Measurements from ENCODE around the gene FAM168A. TPM values are rescaled to one million over a fixed set of nuclear protein-coding genes. Genes with fewer than 3 reads are reported as not detected.

The FAM168A gene
- total RNA-seq, 2 experiments from 2014 or later = 10.1 to 23.7 TPM

GRCh38 chr11:73395297-73396208 lies 202.4 kb downstream of the FAM168A start:
- Histone ChIP-seq H3K36me3 (ENCODE audit: insufficient read depth, low read length) (peaks cover 54% of the 10 kb centered on the region; the same call in 1 of the 2 replicates), H3K27ac (ENCODE audit: low read depth, low read length, poor library complexity, severe bottlenecking) (no peak overlapping the region), H3K79me2 (ENCODE audit: insufficient read depth, low read depth, low read length) (no peaks in the 10 kb centered on the region), H3K4me3 (ENCODE audit: low read depth, low read length, poor library complexity, severe bottlenecking) (no peak overlapping the region), H4K20me1 (ENCODE audit: insufficient read depth, low read length) (no peaks in the 10 kb centered on the region), H3K4me2 (ENCODE audit: low read length) (no peak overlapping the region), H3K9me2 (ENCODE audit: insufficient read depth, low read length) (no peaks in the 10 kb centered on the region), H3K9me3 (ENCODE audit: low read length) (no peaks in the 10 kb centered on the region), H2AFZ (ENCODE audit: low read length) (no peak overlapping the region), H3K4me1 (ENCODE audit: insufficient read depth, low read length, poor library complexity, severe bottlenecking) (no peaks in the 10 kb centered on the region)
- TSS peak; percentile 13 for BruUV-seq (replicated peaks)
- CTCF ChIA-PET (ENCODE audit: unreplicated experiment) = interaction anchor here (1.2 kb wide), 1 partner anchor 44 kb away, joined by 4 read pairs; no protein-coding TSS in a partner anchor
- POLR2A ChIA-PET = interaction anchor here (0.5 to 0.7 kb wide), 2 partner anchors 11 to 18 kb away, joined by 3 read pairs; no protein-coding TSS in a partner anchor
- DNase-seq (ENCODE audit: low spot score) = no peak
- no peak for TF ChIP-seq EZH2phosphoT487 (IDR thresholded peaks at IDR 0.05; ENCODE audit: borderline replicate concordance, low read depth, low read length)
- TF ChIP-seq, protein P1, sequence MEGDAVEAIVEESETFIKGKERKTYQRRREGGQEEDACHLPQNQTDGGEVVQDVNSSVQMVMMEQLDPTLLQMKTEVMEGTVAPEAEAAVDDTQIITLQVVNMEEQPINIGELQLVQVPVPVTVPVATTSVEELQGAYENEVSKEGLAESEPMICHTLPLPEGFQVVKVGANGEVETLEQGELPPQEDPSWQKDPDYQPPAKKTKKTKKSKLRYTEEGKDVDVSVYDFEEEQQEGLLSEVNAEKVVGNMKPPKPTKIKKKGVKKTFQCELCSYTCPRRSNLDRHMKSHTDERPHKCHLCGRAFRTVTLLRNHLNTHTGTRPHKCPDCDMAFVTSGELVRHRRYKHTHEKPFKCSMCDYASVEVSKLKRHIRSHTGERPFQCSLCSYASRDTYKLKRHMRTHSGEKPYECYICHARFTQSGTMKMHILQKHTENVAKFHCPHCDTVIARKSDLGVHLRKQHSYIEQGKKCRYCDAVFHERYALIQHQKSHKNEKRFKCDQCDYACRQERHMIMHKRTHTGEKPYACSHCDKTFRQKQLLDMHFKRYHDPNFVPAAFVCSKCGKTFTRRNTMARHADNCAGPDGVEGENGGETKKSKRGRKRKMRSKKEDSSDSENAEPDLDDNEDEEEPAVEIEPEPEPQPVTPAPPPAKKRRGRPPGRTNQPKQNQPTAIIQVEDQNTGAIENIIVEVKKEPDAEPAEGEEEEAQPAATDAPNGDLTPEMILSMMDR (conservative IDR thresholded peaks at IDR 0.05; ENCODE audit: low read length) = no peak
- intact Hi-C loops (cut with micrococcal nuclease; ENCODE audit: unreplicated experiment) = no loop called here

- Histone ChIP-seq H3K36me3 (ENCODE audit: insufficient read depth, low read length) (peaks cover 56% of the 10 kb centered on the region; the same call in 1 of the 2 replicates), H3K9me3 (ENCODE audit: low read length) (no peaks in the 10 kb centered on the region), H3K9me2 (ENCODE audit: insufficient read depth, low read length) (no peaks in the 10 kb centered on the region), H3K79me2 (ENCODE audit: insufficient read depth, low read depth, low read length) (no peaks in the 10 kb centered on the region), H4K20me1 (ENCODE audit: insufficient read depth, low read length) (no peaks in the 10 kb centered on the region), H3K4me1 (ENCODE audit: insufficient read depth, low read length, poor library complexity, severe bottlenecking) (peaks cover 5% of the 10 kb centered on the region), H3K27ac (ENCODE audit: low read depth, low read length, poor library complexity, severe bottlenecking) (no peak overlapping the region), H3K4me2 (ENCODE audit: low read length) (no peak overlapping the region), H3K4me3 (ENCODE audit: low read depth, low read length, poor library complexity, severe bottlenecking) (no peak overlapping the region), H2AFZ (ENCODE audit: low read length) (no peak overlapping the region)
- no peak for TF ChIP-seq EZH2phosphoT487 (IDR thresholded peaks at IDR 0.05; ENCODE audit: borderline replicate concordance, low read depth, low read length)
- TF ChIP-seq, protein P1 (conservative IDR thresholded peaks at IDR 0.05; ENCODE audit: low read length) = no peak
- BruUV-seq (replicated peaks) = no TSS peak
- POLR2A ChIA-PET = no interaction called here
- CTCF ChIA-PET (ENCODE audit: unreplicated experiment) = no interaction called here
- intact Hi-C loops (cut with micrococcal nuclease; ENCODE audit: unreplicated experiment) = no loop called here
- DNase-seq (ENCODE audit: low spot score) = no peak
These were observed 203.3 kb downstream of the FAM168A start for GRCh38 chr11:73394416-73395296.
